GM19468 (cell line): ENCODE results near the gene MSL1.

Experiments used
- ATAC-seq: cut with Tn5 transposase; IDR thresholded peaks from one replicate; pipeline ENCODE4 v1.9.1; 2021; ENCODE audit warnings: mild to moderate bottlenecking, moderate library complexity, moderate number of reproducible peaks; ENCODE audit not compliant: unreplicated experiment; ENCODE audit errors: extremely low read depth

Gene MSL1

GRCh38 chr17:40121181-40122135 is at the start of gene MSL1:
Gene MSL1, plus strand, starts transcription at chr17:40121971. Its CDS starts 642 bp downstream, at chr17:40122613.
- ATAC-seq: no peak

GRCh38 chr17:40072040-40072734 is 49.6 kb upstream of the MSL1 start:
- no peak for ATAC-seq

GRCh38 chr17:40072735-40073346 is 48.9 kb upstream of the MSL1 start:
- no peak for ATAC-seq

GRCh38 chr17:40073454-40074174 is 48.2 kb upstream of the MSL1 start:
- ATAC-seq: no peak

GRCh38 chr17:40074175-40074512 is 47.6 kb upstream of the MSL1 start:
- ATAC-seq: no peak

- no peak for ATAC-seq
Observed at GRCh38 chr17:40074871-40075200, 46.9 kb upstream of the MSL1 start.

GRCh38 chr17:40075201-40075941 is 46.4 kb upstream of the MSL1 start:
- no peak for ATAC-seq

GRCh38 chr17:40075942-40076498 is 45.8 kb upstream of the MSL1 start:
- no peak for ATAC-seq

GRCh38 chr17:40076591-40076990 is 45.2 kb upstream of the MSL1 start:
- no peak for ATAC-seq

- ATAC-seq: no peak
Observed at GRCh38 chr17:40079545-40079944, 42.2 kb upstream of the MSL1 start.

GRCh38 chr17:40084477-40084876 is 37.3 kb upstream of the MSL1 start:
- no peak for ATAC-seq

- no peak for ATAC-seq
Observed at GRCh38 chr17:40086150-40087044, 35.4 kb upstream of the MSL1 start.

- no peak for ATAC-seq
Observed at GRCh38 chr17:40087049-40087794, 34.5 kb upstream of the MSL1 start.

GRCh38 chr17:40087903-40088718 is 33.7 kb upstream of the MSL1 start:
- ATAC-seq: no peak

- ATAC-seq: no peak
Observed at GRCh38 chr17:40089077-40089895, 32.5 kb upstream of the MSL1 start.
